ENCODE measurements around the gene POLR2E.

POLR2E gene

GRCh38 chr19:1109697-1110671, 14.8 kb upstream of the POLR2E start:
- no peak for DNase-seq

DNA sequence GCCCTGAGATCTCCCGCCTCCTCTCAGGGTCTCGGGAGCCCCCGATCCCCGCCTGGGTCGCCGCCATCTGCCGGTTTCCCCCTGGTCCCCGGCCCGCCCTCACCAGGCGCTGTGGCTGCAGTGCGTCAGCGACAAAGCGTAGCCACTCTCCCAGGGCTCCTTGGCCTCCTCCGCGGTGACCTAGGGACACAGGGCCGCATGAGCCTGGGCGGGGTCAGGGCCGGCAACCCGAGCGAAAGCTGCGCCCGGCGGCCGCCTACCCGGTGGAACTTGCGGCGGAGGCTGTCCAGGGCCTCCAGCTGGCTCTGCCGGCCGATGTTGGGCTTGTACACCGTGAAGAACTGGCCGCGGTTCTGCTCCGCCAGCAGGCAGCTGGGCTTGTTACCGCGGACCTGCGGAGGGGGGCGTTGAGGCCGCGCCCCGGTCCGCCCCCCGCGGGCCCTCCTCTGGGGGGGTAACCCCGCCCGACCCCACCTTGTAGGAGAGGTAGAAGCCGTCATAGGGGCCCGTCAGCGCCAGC, 13.9 kb upstream of the POLR2E start:
- DNase-seq = no peak

GRCh38 chr19:1108291-1109031, 13.3 kb upstream of the POLR2E start:
- no peak for DNase-seq

DNA sequence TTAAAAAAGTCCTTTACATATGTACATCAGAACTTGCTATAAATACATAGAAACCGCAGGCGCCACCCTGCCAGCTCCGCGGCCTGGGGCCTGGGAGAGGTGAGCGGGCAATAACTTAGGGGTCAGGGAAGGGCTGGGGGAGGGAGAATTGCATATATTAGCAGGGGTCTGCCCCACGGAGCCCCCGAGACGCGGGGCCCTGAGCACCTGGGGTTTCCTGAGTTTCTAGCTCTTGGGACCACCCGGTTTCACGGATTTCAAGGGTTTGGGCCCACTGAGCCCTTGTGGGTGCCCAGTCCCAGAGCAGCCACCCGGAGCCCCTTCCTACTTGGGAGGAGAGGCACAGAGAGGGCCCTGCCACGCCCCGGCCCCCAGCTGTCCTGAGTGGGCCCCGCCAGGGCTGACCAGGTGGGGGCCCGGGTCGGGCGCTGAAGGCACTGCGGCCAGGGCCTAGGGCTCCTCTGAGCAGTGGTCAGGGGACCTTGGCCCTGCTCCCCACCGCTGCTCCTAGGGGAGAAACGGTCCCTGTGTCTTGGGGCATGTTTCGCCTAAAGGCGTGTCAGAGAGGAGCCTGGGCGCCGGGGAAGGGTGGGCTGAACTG, 12.6 kb upstream of the POLR2E start:
- no peak for DNase-seq

DNA sequence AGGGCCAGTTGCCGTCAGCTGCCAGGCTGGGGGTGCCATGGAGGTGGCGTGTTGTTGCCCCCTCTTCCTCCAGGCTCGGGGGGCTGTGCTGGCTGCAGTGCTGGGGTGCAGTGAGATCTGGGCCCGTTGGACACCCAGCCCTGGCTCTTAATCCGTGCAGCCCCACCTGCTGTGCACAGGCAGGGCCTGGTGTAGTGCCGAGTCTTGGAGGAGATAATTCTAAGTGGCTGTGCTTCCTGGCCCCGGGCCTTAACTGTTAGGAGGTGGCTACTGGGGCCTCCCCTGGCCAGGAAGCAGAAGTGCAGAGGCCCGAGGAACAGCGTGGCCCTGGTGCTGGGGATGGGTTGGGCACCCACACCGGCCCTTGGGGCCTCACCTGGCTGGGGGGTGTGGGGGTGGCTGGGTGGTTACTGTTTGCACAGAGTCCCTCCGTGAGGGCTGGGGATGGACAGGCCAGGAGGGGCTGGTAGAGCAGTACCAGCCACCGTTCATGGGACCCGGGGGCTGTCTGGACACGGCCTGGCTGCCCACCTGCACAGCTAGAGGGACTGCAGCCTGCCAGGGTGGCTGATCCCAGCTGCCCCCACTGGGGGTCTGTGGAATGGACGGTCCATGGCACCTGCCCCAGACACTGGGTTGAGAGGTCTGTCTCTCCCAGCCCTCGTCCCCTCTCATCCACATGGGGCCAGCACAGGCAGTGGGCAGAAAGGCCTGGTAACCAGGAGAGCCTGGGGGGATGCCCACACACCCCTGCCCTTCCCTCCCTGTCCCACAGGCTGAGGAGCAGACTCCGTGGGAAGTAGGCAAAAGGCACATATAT, 11.9 kb upstream of the POLR2E start:
- peak; percentile 82 for DNase-seq

DNA sequence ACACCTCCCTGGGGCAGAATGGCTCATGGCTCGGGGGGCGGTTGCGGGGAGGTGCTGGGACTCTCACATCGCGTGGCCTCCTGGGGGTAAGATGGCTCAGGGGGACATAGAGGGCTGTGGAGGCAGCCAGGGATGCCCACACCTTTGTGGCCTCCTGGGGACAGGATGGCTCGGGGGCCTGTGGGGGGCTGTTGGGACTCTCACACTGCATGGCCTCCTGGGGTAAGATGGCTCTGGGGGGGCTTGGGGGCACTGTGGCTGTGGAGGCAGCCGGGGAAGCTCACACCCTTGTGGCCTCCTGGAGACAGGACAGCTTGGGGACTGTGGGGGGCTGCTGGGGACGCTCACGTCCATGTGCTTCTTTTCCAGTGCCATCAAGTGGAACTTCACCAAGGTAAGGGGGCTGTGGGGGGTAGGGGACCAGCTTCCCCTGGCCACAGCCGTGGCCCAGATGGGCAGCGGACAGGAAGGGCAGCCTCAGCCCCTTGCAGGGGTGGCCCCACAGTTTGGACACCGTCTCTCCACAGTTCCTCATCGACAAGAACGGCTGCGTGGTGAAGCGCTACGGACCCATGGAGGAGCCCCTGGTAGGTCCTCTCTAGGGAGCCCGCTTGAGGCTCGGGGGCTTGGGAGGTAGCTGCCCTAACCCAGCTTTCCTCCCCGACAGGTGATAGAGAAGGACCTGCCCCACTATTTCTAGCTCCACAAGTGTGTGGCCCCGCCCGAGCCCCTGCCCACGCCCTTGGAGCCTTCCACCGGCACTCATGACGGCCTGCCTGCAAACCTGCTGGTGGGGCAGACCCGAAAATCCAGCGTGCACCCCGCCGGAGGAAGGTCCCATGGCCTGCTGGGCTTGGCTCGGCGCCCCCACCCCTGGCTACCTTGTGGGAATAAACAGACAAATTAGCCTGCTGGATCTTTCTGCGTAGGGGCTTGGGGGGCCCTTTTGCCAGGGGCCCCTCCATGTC, 11.0 kb upstream of the POLR2E start:
- no peak for DNase-seq

DNA sequence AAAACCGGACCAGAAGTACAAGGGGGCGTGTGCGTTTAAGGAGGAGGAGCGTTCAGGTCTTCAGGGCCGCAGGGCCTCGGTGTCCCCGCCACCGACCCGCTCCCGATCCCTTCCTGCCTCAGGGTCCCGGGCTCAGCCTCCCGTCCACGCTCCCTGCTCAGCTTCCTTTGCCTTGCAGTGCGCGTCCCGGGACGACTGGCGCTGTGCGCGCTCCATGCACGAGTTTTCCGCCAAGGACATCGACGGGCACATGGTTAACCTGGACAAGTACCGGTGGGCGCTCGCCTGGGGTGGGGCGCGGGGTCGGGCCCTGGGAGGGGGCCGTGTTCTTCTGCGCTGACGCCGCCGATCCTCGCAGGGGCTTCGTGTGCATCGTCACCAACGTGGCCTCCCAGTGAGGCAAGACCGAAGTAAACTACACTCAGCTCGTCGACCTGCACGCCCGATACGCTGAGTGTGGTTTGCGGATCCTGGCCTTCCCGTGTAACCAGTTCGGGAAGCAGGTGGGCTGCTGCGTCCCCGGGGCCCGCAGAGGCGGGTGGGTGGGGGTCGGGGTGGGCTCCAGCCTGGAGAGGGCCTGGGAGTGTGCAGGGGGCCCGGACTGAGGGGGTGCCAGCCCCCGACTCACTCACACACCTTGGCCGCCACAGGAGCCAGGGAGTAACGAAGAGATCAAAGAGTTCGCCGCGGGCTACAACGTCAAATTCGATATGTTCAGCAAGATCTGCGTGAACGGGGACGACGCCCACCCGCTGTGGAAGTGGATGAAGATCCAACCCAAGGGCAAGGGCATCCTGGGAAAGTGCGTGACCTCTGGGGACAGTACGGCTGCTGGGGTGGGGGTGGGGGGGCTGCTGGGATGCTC, 10.1 kb upstream of the POLR2E start:
- peak; percentile 48 for DNase-seq

- peak; percentile 88 for DNase-seq
Observed at GRCh38 chr19:1104311-1105007, 9.3 kb upstream of the POLR2E start.

- DNase-seq = peak; percentile 100
Observed at GRCh38 chr19:1103708-1104310, 8.6 kb upstream of the POLR2E start, which contains the start of gene GPX4. Gene GPX4, plus strand, starts transcription at chr19:1103994. Its CDS starts 50 bp downstream, at chr19:1104044.

DNA sequence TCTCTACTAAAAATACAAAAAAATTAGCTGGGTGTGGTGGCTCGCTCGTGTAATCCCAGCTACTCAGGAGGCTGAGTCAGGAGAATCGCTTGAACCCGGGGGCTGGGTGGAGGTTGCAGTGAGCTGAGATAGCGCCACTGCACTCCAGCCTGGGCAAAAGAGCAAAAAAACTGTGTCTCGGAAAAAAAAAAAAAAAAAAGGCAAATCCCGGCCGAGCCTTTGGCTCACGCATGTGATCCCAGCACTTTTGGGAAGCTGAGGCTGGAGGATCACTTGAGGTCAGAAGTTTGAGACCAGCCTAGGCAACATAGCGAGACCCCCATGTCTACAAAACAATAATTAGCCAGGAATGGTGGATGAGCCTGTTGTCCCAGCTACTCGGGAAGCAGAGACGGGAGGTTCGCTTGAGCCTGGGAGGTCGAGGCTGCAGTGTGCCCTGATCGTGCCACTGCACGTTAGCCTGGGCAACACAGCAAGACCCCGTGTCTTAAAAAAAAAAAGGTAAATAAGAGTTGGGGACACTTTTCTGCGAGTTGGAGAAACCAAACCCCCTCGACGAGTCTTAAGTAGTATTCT, 8.0 kb upstream of the POLR2E start:
- DNase-seq = no peak

- no peak for DNase-seq
Observed at GRCh38 chr19:1102407-1103131, 7.4 kb upstream of the POLR2E start.

GRCh38 chr19:1101337-1101698, 6.1 kb upstream of the POLR2E start:
- peak; percentile 91 for DNase-seq

DNA sequence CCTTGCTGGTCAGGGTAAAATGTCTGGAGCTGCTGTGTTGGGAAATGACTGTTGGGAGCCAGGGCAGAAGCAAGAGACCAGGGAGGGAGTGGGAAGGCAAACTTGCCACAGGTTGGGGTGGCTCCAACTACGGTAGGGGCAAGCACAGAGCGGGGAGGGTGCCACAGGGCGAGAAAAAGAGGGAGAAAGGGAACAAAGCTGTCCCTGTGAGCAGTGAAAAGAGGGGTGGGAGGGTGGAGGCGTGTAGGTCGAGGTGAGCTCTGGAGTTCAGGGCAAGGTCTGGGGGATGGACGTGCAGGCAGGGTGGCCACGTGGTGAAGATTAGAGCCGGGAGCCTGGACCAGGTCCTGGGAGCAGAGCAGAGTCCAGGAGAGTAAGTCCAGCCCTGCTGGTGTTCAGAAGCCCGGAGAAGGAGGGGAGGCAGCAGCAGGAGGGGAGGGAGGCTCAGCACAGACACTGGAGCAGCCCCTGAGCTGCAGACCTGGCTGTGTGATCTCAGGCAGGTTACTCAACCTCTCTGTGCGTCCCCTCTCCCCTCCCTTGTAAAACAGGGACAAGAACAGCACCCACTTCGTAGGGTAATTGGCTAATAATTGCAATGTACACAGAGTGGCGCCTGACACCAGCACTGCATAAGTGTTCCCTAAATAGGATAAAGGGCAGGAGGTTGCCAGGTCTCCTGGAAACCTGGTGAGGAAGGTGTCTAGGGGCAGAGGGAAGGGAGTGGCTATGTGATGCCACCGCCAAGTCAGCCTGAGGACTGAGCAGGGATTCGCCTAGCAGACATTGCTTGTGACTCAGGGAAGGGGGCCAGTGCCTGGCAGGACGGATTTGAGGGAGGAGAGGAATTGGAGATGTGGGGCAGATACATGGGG, 3.2 kb upstream of the POLR2E start:
- no peak for DNase-seq

GRCh38 chr19:1097810-1098176, 2.6 kb upstream of the POLR2E start:
- no peak for DNase-seq

GRCh38 chr19:1094655-1094977, 559 bp downstream of the POLR2E start:
- DNase-seq = no peak

- no peak for DNase-seq
Observed at GRCh38 chr19:1093811-1094553, 1.2 kb downstream of the POLR2E start.

Data from hematopoietic multipotent progenitor cell treated with erythropoietin and hydrocortisone succinate and interleukin-3 and kit ligand, for 4 days (in vitro differentiated cells).